MM.1S (cell line): ENCODE results near the gene HHIPL1.

Experiments used
- DNase-seq: peaks from one replicate; pipeline ENCODE4 v3.0.0-alpha.2; 2015
- H2AFZ ChIP-seq: fragments of 300-600 bp; sonication (generic); 2 replicates; pipeline ENCODE4 v1.6.0; 2016; ENCODE audit warnings: antibody characterized with exemption, low read length
- H3F3A ChIP-seq: fragments of 300-600 bp; sonication (generic); 2 replicates; pipeline ENCODE4 v1.6.1; 2016; ENCODE audit warnings: mild to moderate bottlenecking, antibody characterized with exemption, low read length, moderate library complexity, mixed read lengths; ENCODE audit not compliant: insufficient read depth
- H3K27ac ChIP-seq: fragments of 300-600 bp; sonication (generic); 2 replicates; pipeline ENCODE4 v1.5.1; 2016; ENCODE audit warnings: mild to moderate bottlenecking, low read length
- H3K27me3 ChIP-seq: fragments of 300-600 bp; sonication (generic); replicated peaks from 2 replicates; pipeline ENCODE4 v1.6.0; 2016; ENCODE audit warnings: low read length; ENCODE audit not compliant: insufficient read depth
- H3K36me3 ChIP-seq: fragments of 300-600 bp; sonication (generic); replicated peaks from 2 replicates; pipeline ENCODE4 v1.6.1; 2016; ENCODE audit warnings: mild to moderate bottlenecking, low read length, mixed read lengths; ENCODE audit not compliant: insufficient read depth
- H3K4me1 ChIP-seq: fragments of 300-600 bp; sonication (generic); 2 replicates; pipeline ENCODE4 v1.6.1; 2016; ENCODE audit warnings: low read length, mixed read lengths
- H3K4me2 ChIP-seq: fragments of 300-600 bp; sonication (generic); 2 replicates; pipeline ENCODE4 v1.6.0; 2016; ENCODE audit warnings: low read depth, low read length
- H3K4me3 ChIP-seq: fragments of 300-600 bp; sonication (generic); 2 replicates; pipeline ENCODE4 v1.5.1; 2016; ENCODE audit warnings: low read length, mixed read lengths
- H3K79me2 ChIP-seq: fragments of 300-600 bp; sonication (generic); 2 replicates; pipeline ENCODE4 v1.6.1; 2016; ENCODE audit warnings: mixed run types, low read length, mixed read lengths
- H3K9ac ChIP-seq: fragments of 300-600 bp; sonication (generic); 2 replicates; pipeline ENCODE4 v1.6.1; 2016; ENCODE audit warnings: low read length, mixed read lengths
- H3K9me2 ChIP-seq: fragments of 300-600 bp; sonication (generic); replicated peaks from 2 replicates; pipeline ENCODE4 v1.6.1; 2016; ENCODE audit warnings: mild to moderate bottlenecking, low read length, mixed read lengths; ENCODE audit not compliant: insufficient read depth
- H3K9me3 ChIP-seq: fragments of 300-600 bp; sonication (generic); replicated peaks from 2 replicates; pipeline ENCODE4 v1.6.1; 2016; ENCODE audit warnings: mild to moderate bottlenecking, low read length, mixed read lengths; ENCODE audit not compliant: insufficient read depth
- H4K20me1 ChIP-seq: fragments of 300-600 bp; sonication (generic); 2 replicates; pipeline ENCODE4 v1.6.1; 2016; ENCODE audit warnings: mild to moderate bottlenecking, low read length, moderate library complexity, mixed read lengths; ENCODE audit not compliant: insufficient read depth
- CTCF ChIP-seq: fragments of 300-600 bp; sonication (generic); IDR thresholded peaks from 2 replicates; pipeline ENCODE4 v1.5.1; 2016; ENCODE audit warnings: antibody characterized with exemption, low read length, mixed read lengths
- EZH2 ChIP-seq: fragments of 300-600 bp; sonication (generic); optimal IDR thresholded peaks from 2 replicates; pipeline ENCODE3; 2017; ENCODE audit warnings: low read depth, mild to moderate bottlenecking, antibody characterized with exemption, low read length, mixed read lengths
- EZH2phosphoT487 ChIP-seq: fragments of 300-600 bp; sonication (generic); IDR thresholded peaks from 2 replicates; pipeline ENCODE4 v1.6.1; 2018; ENCODE audit warnings: antibody characterized with exemption, low read length

Gene HHIPL1

GRCh38 chr14:99602054-99602787 is 42.7 kb upstream of the HHIPL1 start:
- Histone ChIP-seq H3K79me2 (peaks cover 22% of the 10 kb centered on the region; the same call in 1 of the 2 replicates), H3K9ac (no peak overlapping the region), H3K9me2 (no peaks in the 10 kb centered on the region), H3K4me2 (peak overlapping the region; percentile 45), H4K20me1 (no peaks in the 10 kb centered on the region), H3K9me3 (no peaks in the 10 kb centered on the region), H3K4me1 (no peaks in the 10 kb centered on the region), H3K27me3 (no peaks in the 10 kb centered on the region), H3K36me3 (no peaks in the 10 kb centered on the region), H3K4me3 (peak overlapping the region; percentile 17; the same call in 1 of the 2 replicates), H3F3A (0 out of 2 replicates have a peak, but pooled peaks cover 5% of the 10 kb centered on the region), H3K27ac (no peak overlapping the region), H2AFZ (no peak overlapping the region)
- DNase-seq: no peak
- TF ChIP-seq EZH2phosphoT487 (no peak), CTCF (no peak), EZH2 (no peak)

- Histone ChIP-seq H3K36me3 (no peaks in the 10 kb centered on the region), H2AFZ (no peak overlapping the region), H3K9ac (no peak overlapping the region), H3K4me1 (no peaks in the 10 kb centered on the region), H3K4me2 (peak overlapping the region; percentile 45), H3F3A (0 out of 2 replicates have a peak, but pooled peaks cover 5% of the 10 kb centered on the region), H4K20me1 (no peaks in the 10 kb centered on the region), H3K4me3 (peak overlapping the region; percentile 17; the same call in 1 of the 2 replicates), H3K79me2 (peaks cover 22% of the 10 kb centered on the region; the same call in 1 of the 2 replicates), H3K9me3 (no peaks in the 10 kb centered on the region), H3K27me3 (no peaks in the 10 kb centered on the region), H3K27ac (no peak overlapping the region), H3K9me2 (no peaks in the 10 kb centered on the region)
- TF ChIP-seq EZH2 (no peak), EZH2phosphoT487 (no peak), CTCF (no peak)
- no peak for DNase-seq
Measured at GRCh38 chr14:99602788-99603415, 42.0 kb upstream of the HHIPL1 start.

- H3K27me3 ChIP-seq: no peaks in the 10 kb centered on the region
- no peak for DNase-seq
- peak within 1 kb of the TSS; percentile 78 for H3K4me3 ChIP-seq
- 0 out of 2 replicates have a peak, but pooled peaks cover 5% of the 10 kb centered on the region for H3F3A ChIP-seq
- no peaks in the 10 kb centered on the region for H3K36me3 ChIP-seq
- H3K4me1 ChIP-seq: no peaks in the 10 kb centered on the region
- H3K9ac ChIP-seq: peak within 1 kb of the TSS; percentile 75
- H3K79me2 ChIP-seq: peaks cover 22% of the 10 kb centered on the region; the same call in 1 of the 2 replicates
- H2AFZ ChIP-seq: peak within 1 kb of the TSS; percentile 69
- H3K4me2 ChIP-seq: peak within 1 kb of the TSS; percentile 83; the same call in 1 of the 2 replicates
- H4K20me1 ChIP-seq: no peaks in the 10 kb centered on the region
- no peaks in the 10 kb centered on the region for H3K9me2 ChIP-seq
- H3K9me3 ChIP-seq: no peaks in the 10 kb centered on the region
- TF ChIP-seq EZH2phosphoT487: no peak
- TF ChIP-seq EZH2: no peak
- TF ChIP-seq CTCF: no peak
- H3K27ac ChIP-seq: peak within 1 kb of the TSS; percentile 61; the same call in 1 of the 2 replicates
Measured at GRCh38 chr14:99603471-99604277, 41.3 kb upstream of the HHIPL1 start, which contains the start of gene CCDC85C. Gene CCDC85C, minus strand, starts transcription at chr14:99604207. Its CDS starts 248 bp downstream, at chr14:99603959.
